Kidney epithelial cell (primary cell): ENCODE data around the gene DENND1A. TPM values are rescaled to one million over a fixed set of nuclear protein-coding genes. Genes with fewer than 3 reads are reported as not detected.

Source experiments
- DNase-seq: peaks from one replicate; pipeline ENCODE4 v3.0.0-alpha.2; 2010; ENCODE audit warnings: low read depth
- H3K27me3 ChIP-seq: 2 replicates; pipeline ENCODE4 v1.6.0; 2011; ENCODE audit warnings: low read length; ENCODE audit not compliant: control insufficient read depth, insufficient read depth
- H3K36me3 ChIP-seq: 2 replicates; pipeline ENCODE4 v1.5.1; 2011; ENCODE audit warnings: low read length; ENCODE audit not compliant: control insufficient read depth, insufficient read depth
- H3K4me3 ChIP-seq: 2 replicates; pipeline ENCODE4 v1.5.1; 2011; ENCODE audit warnings: low read depth, mild to moderate bottlenecking, control low read depth, low read length
- total RNA-seq: library from RNA; depleted of rRNA; stranded (reverse); fragments of >200 nt; gene quantifications from 2 replicates; pipeline ENCODE4 v1.2.3, GENCODE V29; 2015
- TF ChIP-seq, protein P1 (sequence below): IDR thresholded peaks from 2 replicates; pipeline ENCODE4 v1.5.1; 2011; ENCODE audit warnings: mild to moderate bottlenecking, moderate library complexity, low read length, control low read depth, inconsistent platforms; ENCODE audit not compliant: insufficient read depth, poor library complexity, severe bottlenecking

Gene DENND1A
- total RNA-seq, 1 donor from 2014 or later = 14.5 TPM

DNA sequence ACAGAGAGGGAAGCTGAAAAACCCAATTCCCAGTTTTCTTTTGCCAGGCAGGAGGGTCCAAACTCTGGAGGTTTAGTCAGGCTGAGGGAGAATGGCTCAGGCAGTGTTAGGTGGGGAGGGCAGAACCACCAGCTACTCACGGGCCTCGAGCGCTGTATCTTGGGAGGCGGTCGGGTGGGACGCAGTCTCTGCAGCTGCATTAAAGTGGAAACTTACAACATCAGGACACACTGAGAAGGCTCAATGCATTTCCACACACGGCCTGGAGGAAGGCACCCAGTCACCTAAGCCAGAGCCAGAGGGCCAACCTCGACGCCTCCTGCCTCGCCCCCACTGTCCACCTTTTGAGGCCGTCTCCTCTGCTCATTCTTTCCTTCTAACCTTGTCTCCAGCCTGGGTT lies 518.3 kb downstream of the DENND1A start:
- DNase-seq = no peak
- Histone ChIP-seq H3K4me3 (no peak overlapping the region), H3K27me3 (no peaks in the 10 kb centered on the region), H3K36me3 (no peaks in the 10 kb centered on the region)
- TF ChIP-seq, protein P1, sequence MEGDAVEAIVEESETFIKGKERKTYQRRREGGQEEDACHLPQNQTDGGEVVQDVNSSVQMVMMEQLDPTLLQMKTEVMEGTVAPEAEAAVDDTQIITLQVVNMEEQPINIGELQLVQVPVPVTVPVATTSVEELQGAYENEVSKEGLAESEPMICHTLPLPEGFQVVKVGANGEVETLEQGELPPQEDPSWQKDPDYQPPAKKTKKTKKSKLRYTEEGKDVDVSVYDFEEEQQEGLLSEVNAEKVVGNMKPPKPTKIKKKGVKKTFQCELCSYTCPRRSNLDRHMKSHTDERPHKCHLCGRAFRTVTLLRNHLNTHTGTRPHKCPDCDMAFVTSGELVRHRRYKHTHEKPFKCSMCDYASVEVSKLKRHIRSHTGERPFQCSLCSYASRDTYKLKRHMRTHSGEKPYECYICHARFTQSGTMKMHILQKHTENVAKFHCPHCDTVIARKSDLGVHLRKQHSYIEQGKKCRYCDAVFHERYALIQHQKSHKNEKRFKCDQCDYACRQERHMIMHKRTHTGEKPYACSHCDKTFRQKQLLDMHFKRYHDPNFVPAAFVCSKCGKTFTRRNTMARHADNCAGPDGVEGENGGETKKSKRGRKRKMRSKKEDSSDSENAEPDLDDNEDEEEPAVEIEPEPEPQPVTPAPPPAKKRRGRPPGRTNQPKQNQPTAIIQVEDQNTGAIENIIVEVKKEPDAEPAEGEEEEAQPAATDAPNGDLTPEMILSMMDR = no peak

DNA sequence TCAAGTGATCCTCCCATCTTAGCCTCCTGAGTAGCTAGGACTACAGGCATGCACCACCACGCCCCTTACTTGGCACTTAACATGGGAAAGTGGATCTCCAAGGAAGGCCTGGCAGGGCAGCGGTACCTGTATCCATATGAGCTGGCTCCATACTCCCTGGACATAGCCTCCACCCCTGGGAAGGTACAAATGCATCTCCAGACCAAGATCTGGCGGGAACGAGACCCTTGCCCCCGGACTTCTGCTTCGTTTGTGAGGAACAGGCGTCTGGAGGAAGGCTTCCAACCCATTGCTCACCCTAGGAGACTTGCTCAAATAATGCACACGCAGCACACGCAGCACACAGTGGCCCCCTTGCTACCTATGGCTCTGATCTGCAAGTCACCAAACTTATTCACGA lies 518.7 kb downstream of the DENND1A start:
- Histone ChIP-seq H3K36me3 (no peaks in the 10 kb centered on the region), H3K27me3 (no peaks in the 10 kb centered on the region), H3K4me3 (no peak overlapping the region)
- DNase-seq = no peak
- TF ChIP-seq, protein P1 = no peak

DNA sequence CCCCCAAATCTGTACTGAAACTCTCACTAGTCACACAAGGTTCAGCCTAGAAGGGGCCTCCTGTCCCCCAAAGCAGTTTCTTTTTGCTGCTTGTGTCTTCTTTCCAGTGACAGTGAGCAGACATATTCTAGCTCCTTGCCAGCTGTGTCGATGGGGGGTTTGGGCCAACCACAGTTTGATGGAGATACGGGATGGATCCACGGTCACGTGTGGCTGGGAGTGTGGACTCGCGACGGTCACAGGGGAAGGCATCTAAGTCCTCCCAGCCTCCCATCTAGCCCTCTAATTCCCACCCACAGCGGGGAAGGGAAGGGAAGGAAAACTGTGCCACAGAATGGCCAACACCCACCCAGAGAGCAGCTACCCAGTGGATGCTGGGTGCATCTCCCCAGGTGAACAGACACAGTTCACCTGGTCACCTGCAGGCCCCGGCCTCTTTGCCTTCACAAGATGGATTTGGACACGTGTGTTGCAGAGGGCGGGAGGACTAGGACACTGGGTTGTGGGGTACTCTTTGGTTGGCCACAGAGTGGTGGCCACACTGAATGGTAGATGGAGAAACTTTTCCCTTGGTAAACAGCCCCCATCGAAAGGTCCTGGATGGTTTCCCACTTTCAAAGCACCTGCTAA lies 519.5 kb downstream of the DENND1A start:
- no peak overlapping the region for H3K4me3 ChIP-seq
- DNase-seq = no peak
- no peaks in the 10 kb centered on the region for H3K27me3 ChIP-seq
- H3K36me3 ChIP-seq = no peaks in the 10 kb centered on the region
- TF ChIP-seq, protein P1 = no peak

DNA sequence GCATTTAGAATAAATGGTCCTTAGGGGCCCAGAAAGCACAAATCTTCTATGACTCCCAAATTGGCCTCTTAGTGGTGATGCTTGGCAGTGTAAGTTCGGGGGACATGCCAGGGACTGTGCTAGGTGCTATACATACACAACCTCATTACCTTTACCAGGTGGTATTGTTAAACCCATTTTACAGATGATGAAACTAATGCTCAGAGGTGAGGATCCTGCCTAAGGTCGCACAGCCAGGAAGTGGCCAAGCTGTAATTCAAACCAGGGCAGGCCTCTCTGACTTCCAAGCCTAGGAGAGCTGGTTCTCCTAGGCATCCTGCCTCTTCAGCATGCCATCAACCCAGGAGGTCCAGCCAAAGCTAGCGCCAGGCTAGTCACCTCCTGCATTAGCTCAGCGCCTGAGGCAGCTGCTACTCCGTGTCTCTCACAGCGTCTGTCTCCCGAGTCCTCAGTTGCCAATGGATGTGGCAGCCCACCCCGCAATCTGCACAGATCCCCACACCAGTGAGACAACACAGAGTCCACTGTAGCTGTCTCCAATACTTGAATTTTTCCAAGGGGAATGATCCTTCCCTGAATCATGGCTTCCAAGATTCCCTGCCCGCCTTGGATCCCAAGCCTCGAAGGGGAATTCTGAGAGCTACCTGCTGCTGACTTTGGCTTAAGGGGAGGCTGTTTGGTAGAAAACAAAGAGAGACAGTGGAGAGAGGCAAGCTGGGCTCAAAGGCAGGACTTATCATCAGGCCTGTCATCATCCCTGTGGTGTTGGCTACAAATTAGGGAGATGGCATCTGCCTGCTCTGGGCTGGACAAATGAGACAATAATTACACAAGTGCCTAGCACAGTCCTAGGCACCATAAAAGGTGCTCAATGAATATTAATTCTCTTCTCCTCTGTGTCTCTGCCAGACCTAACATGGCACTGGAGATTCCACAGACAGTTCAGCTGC lies 521.3 kb downstream of the DENND1A start:
- DNase-seq = no peak
- Histone ChIP-seq H3K36me3 (no peaks in the 10 kb centered on the region), H3K4me3 (no peak overlapping the region), H3K27me3 (no peaks in the 10 kb centered on the region)
- TF ChIP-seq, protein P1 = no peak

DNA sequence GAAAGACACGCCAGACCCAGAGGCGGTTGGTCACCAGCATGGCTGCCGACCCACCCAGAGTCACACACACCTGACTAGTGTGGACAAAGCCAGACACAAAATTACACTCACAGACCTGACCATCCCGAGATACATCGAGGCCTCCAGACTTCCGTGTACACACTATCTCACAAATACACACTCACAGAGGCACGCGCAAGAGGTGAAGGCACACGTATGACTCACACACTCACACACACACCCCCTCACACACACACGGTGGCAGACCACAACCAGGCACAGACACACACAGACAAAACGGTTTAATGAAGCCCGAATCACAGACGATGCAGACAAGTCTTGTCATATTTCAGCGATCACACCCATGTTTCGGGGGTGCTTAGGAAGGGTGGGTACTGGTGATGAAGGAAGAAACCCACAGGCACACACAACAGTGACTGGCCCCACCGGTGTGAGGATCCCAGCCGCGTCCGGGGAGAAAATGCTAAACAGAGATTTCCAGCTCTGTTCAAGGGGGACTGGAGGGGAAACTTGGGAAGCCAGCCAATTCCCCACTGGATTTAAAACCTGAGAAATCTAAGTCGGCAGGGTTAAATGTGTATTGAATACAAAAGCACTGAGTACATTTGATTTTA lies 522.6 kb downstream of the DENND1A start:
- TF ChIP-seq, protein P1 = no peak
- no peaks in the 10 kb centered on the region for H3K36me3 ChIP-seq
- H3K4me3 ChIP-seq = no peak overlapping the region
- H3K27me3 ChIP-seq = no peaks in the 10 kb centered on the region
- no peak for DNase-seq
